ENCODE measurements around the gene ADAMTSL5.
A peak's percentile ranks its signal among the peaks of the same experiment; 100 is the strongest.
"Not testable (repeated sequence)": the region's sequence is repeated elsewhere in the genome, so short reads cannot be mapped to it uniquely, and the experiment has no call there.

ADAMTSL5 gene, protein sequence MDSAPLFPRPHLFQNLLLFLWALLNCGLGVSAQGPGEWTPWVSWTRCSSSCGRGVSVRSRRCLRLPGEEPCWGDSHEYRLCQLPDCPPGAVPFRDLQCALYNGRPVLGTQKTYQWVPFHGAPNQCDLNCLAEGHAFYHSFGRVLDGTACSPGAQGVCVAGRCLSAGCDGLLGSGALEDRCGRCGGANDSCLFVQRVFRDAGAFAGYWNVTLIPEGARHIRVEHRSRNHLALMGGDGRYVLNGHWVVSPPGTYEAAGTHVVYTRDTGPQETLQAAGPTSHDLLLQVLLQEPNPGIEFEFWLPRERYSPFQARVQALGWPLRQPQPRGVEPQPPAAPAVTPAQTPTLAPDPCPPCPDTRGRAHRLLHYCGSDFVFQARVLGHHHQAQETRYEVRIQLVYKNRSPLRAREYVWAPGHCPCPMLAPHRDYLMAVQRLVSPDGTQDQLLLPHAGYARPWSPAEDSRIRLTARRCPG

GRCh38 chr19:1512671-1513498 is at the start of gene ADAMTSL5:
ADAMTSL5 (minus strand) TSS chr19:1513019; CDS start chr19:1510943, 2,076 bp downstream.
- DNase-seq (ENCODE audit: low spot score), result peak; percentile 47

- no peak for DNase-seq (ENCODE audit: low spot score)
These were observed 48.5 kb upstream of the ADAMTSL5 start for GRCh38 chr19:1561236-1561842.

DNA sequence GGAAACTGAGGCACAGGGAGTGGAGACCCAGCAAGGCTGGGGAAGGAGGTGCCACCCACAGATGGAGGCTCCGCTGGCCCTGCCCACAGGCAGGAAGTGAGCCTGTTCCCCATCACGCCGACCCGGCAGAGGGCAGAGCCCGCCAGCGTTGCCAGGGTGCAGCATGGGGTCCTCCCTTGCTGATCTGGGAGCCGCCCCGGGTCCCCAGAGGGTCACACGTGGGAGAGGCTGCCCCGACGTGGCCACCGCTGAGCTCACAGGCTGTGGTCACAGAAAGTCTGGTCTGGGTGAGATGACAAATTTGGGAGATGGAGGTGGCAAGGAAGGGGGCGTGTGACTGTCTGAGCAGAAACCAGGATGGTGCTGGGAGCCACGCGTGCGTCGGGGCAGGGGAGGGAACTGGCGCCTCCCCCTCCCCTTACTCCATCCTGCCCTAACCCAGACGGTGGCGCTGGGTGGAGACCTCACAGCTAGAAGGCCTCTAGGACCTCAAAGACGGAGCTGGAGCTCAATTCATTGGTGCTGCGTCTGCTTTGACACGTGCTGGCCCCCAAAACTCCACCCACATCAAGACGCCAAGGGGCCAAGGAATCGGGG is 47.6 kb upstream of the ADAMTSL5 start:
- no peak for DNase-seq (ENCODE audit: low spot score)

DNA sequence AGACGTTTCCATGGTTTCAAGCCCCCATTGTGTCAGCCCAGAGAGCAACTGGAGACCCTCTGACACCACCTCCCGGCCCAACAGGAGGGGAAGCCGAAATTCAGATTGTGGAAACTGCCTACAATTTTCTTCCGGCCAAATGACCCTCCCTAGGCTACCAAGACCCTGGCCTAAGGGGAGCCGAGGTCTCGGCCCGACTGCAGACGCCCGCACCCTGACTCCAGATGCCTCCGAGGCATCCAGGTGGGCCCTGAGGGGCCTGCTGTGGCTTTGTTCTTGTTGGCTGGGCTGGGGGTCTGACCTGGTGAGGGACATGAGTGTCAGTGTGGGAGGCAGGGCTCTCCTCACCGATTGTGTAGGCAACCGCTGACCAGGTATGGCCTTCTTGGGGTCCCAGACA is 45.7 kb upstream of the ADAMTSL5 start:
- no peak for DNase-seq (ENCODE audit: low spot score)

- DNase-seq (ENCODE audit: low spot score), result no peak
These were observed 43.7 kb upstream of the ADAMTSL5 start for GRCh38 chr19:1556390-1557070.

GRCh38 chr19:1555487-1556389 is 42.9 kb upstream of the ADAMTSL5 start:
- no peak for DNase-seq (ENCODE audit: low spot score)

DNA sequence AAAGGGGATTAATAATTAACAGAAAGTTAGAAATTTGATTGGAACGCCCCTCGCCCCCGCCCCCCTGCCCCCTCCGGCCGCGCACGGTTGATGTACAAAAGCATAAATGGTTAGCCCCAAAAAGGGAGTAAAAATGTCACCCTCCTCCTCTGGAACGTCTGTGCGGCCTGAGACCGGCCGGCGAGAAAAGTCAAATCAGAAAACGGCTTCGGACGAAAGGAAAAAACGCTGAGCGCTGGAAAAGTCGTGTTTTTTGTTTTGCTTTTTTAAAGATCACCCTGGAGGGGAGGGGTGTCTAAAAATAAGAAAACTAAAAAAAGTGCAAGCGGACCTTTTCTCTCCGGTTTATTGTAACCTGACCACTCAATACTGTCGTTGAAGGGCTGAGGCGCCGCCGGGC is 42.1 kb upstream of the ADAMTSL5 start:
- no peak for DNase-seq (ENCODE audit: low spot score)

- DNase-seq (ENCODE audit: low spot score), result no peak
These were observed 40.6 kb upstream of the ADAMTSL5 start for GRCh38 chr19:1553415-1553814.

GRCh38 chr19:1551068-1552040 is 38.5 kb upstream of the ADAMTSL5 start:
- DNase-seq (ENCODE audit: low spot score), result no peak

- no peak for DNase-seq (ENCODE audit: low spot score)
These were observed 36.6 kb upstream of the ADAMTSL5 start for GRCh38 chr19:1549332-1549945.

DNA sequence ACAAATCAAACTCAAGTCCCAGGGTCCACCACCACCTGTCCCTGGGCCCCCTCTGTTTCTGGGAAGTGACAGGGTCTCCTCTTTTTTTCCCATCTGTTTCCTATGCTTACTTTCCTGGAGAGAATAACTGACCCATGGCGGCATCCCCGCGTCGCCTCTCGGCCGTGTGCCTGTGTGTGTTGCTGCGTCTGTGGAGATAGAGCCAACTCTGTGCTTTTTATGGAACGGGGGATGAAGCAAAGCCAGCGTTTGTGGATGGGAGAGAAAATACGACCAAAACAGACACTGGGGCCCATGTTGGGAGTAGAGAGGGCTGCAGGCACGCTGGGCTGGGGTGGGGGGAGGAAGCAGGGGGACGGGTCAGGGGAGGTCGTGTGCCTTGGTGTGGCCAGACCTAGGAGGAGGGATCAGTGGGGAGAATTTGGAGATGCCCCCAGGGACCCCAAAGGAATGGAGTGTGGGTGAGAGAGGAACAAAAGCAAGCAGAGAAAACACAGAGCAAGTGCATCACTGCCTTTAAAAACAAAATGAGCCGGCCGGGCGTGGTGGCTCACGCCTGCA is 27.6 kb upstream of the ADAMTSL5 start:
- DNase-seq (ENCODE audit: low spot score), result no peak

- not testable (repeated sequence) for DNase-seq (ENCODE audit: low spot score)
These were observed 26.9 kb upstream of the ADAMTSL5 start for GRCh38 chr19:1539749-1540148.

DNA sequence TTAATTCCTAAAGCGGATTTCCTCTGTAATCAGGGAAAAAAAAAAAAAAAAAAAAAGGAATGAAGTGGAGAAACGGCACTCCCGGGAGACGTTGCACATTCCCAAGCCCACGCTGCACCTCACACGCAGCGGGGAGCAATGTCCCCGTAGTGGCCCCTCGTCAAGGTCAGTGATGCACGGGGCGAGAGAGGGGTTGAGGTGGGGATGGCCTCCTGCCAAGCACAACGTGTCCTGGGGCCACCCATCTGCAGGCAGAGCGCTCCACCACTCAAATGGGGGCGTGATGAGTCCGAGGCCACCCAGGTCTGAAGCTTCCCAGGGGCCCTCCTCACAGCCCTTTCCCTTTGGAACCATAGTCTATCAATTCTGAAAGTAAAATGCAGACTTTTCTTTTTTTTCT is 26.2 kb upstream of the ADAMTSL5 start:
- DNase-seq (ENCODE audit: low spot score), result no peak

GRCh38 chr19:1535699-1536098 is 22.9 kb upstream of the ADAMTSL5 start:
- DNase-seq (ENCODE audit: low spot score), result not testable (repeated sequence)

- no peak for DNase-seq (ENCODE audit: low spot score)
These were observed 22.2 kb upstream of the ADAMTSL5 start for GRCh38 chr19:1534972-1535371.

DNA sequence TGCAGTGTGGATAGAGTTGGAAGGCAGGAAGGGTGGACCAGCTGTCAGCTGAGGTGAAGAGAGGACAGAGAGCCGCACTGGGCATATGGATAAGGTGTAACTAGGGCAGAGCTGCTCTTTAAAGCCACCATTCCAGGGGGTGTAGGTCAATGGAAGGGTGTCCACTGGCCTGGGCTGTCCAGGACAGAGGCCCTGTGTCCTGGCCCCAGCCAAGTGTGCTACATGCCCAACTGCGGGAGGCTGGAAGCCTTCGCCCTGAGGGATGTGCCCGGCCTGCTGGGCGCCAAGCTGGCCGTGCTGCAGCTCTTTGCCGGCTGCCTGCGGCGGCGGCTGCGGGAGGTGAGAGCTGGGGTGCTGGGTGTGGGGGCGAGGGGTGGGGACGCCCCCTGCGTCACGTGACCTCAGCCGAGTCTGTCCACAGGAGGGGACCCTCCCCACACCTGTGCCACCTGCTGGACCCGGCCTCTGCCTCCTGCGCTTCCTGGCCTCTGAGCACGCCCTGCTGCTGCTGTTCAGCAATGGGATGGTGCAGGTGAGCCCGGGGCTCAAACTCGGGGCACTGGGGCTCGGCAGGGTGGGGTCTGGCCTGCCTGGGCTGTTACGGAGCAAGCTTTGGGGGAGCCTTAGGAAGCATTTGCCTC is 20.8 kb upstream of the ADAMTSL5 start:
- no peak for DNase-seq (ENCODE audit: low spot score)

DNA sequence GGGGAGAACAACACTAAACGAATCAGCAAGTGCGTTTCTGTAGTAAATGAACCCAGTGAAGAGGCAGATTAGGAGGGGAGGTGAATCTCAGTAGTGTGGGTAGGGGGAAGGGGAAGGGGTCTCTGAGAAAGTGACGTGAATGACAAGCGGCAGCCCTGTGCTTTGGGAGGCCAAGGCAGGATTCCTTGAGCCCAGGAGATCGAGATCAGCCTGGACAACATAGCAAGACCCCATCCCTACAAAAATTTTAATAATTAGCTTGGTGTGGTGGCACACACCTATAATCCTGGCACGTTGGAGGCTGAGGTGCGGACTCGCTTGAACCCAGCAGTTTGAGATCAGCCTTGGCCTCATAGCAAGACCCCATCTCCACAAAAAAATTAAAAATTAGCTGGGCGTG is 19.2 kb upstream of the ADAMTSL5 start:
- no peak for DNase-seq (ENCODE audit: low spot score)

DNA sequence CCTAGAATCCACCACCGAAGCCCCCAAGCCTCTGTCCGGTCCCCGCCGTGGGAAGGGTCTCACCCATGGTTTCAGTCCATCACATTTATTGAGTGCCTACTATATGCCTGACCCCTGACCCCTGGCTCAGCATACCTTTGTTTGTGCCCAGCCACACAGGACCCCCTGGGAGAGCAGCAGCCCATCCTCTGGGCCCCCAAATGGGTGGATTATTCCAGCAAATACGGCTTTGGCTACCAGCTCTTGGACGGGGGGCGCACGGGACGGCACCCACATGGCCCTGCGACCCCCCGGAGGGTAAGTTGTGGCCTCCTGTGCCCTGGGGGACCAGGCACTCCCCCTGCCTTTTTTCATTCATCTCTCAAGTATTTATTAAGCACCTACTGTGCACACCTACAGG is 18.8 kb upstream of the ADAMTSL5 start:
- no peak for DNase-seq (ENCODE audit: low spot score)

Data from hematopoietic multipotent progenitor cell treated with erythropoietin and hydrocortisone succinate and interleukin-3 and kit ligand, for 15 days (in vitro differentiated cells).